ENCODE results near the gene STAT5A.

DNA sequence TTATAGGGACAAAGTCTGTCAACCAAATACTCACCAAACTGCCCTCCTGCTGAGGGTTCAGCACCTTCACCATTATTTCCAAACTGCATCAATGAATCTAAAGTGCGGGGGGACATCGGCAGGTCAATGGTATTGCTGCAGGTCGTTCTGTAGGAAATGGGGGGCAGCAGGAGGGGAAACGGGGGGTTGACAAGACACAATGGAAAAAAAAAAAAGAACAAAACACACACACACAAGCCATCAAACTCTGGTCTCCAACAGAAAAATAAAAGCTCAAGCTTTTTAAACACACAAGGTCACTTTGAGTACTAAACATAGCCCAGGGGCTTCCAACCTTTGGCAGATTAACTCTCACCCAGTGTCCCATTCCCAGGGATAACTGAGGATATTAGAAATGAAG is 28.5 kb downstream of the STAT5A start:
- TF ChIP-seq, protein P1, sequence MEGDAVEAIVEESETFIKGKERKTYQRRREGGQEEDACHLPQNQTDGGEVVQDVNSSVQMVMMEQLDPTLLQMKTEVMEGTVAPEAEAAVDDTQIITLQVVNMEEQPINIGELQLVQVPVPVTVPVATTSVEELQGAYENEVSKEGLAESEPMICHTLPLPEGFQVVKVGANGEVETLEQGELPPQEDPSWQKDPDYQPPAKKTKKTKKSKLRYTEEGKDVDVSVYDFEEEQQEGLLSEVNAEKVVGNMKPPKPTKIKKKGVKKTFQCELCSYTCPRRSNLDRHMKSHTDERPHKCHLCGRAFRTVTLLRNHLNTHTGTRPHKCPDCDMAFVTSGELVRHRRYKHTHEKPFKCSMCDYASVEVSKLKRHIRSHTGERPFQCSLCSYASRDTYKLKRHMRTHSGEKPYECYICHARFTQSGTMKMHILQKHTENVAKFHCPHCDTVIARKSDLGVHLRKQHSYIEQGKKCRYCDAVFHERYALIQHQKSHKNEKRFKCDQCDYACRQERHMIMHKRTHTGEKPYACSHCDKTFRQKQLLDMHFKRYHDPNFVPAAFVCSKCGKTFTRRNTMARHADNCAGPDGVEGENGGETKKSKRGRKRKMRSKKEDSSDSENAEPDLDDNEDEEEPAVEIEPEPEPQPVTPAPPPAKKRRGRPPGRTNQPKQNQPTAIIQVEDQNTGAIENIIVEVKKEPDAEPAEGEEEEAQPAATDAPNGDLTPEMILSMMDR (IDR thresholded peaks at IDR 0.05): no peak
- TF ChIP-seq, protein P2, sequence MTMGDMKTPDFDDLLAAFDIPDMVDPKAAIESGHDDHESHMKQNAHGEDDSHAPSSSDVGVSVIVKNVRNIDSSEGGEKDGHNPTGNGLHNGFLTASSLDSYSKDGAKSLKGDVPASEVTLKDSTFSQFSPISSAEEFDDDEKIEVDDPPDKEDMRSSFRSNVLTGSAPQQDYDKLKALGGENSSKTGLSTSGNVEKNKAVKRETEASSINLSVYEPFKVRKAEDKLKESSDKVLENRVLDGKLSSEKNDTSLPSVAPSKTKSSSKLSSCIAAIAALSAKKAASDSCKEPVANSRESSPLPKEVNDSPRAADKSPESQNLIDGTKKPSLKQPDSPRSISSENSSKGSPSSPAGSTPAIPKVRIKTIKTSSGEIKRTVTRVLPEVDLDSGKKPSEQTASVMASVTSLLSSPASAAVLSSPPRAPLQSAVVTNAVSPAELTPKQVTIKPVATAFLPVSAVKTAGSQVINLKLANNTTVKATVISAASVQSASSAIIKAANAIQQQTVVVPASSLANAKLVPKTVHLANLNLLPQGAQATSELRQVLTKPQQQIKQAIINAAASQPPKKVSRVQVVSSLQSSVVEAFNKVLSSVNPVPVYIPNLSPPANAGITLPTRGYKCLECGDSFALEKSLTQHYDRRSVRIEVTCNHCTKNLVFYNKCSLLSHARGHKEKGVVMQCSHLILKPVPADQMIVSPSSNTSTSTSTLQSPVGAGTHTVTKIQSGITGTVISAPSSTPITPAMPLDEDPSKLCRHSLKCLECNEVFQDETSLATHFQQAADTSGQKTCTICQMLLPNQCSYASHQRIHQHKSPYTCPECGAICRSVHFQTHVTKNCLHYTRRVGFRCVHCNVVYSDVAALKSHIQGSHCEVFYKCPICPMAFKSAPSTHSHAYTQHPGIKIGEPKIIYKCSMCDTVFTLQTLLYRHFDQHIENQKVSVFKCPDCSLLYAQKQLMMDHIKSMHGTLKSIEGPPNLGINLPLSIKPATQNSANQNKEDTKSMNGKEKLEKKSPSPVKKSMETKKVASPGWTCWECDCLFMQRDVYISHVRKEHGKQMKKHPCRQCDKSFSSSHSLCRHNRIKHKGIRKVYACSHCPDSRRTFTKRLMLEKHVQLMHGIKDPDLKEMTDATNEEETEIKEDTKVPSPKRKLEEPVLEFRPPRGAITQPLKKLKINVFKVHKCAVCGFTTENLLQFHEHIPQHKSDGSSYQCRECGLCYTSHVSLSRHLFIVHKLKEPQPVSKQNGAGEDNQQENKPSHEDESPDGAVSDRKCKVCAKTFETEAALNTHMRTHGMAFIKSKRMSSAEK (CRISPR knock-in tag; IDR thresholded peaks at IDR 0.05; ENCODE audit: borderline replicate concordance): no peak
- TF ChIP-seq RELA (CRISPR knock-in tag; IDR thresholded peaks at IDR 0.05; ENCODE audit: borderline replicate concordance) (no peak), IRF1 (CRISPR knock-in tag; IDR thresholded peaks at IDR 0.05) (no peak), CREB1 (CRISPR knock-in tag; IDR thresholded peaks at IDR 0.05) (no peak), SP1 (CRISPR knock-in tag; conservative IDR thresholded peaks at IDR 0.05) (no peak), ESRRA (CRISPR knock-in tag; IDR thresholded peaks at IDR 0.05; ENCODE audit: borderline replicate concordance) (no peak)

Data from WTC11 (cell line).